HepG2 (cell line): ENCODE data around the gene CTSA. TPM values are rescaled to one million over a fixed set of nuclear protein-coding genes. Genes with fewer than 3 reads are reported as not detected.

ENCODE experiments used
- CBX2 ChIP-seq, 2 experiments: fragments of 200-600 bp in 1 of 2; sonication (generic); formaldehyde crosslinking in 1 of 2; IDR thresholded peaks; 2 replicates each; pipeline versions ENCODE4 v1.7.0 to v1.8.1; 2018 to 2022; ENCODE audit warnings: low read depth in 2 of 2, low read length in 1 of 2, mild to moderate bottlenecking in 1 of 2, missing genetic modification reagents in 1 of 2
- CHCHD3 ChIP-seq: sonication (generic); formaldehyde crosslinking; IDR thresholded peaks from 2 replicates; pipeline ENCODE4 v1.8.0; 2022; ENCODE audit warnings: mild to moderate bottlenecking, missing genetic modification reagents, moderate library complexity
- CREB1 ChIP-seq, 2 experiments: fragments of 450-650 bp in 1 of 2; IDR thresholded peaks; 2 replicates each; pipeline ENCODE4 v1.6.1; 2016 to 2017; ENCODE audit warnings: control low read depth in 1 of 2, mild to moderate bottlenecking in 1 of 2, missing compliant biosample characterization in 1 of 2, missing genetic modification characterization in 1 of 2
- CREBL2 ChIP-seq: sonication (generic); formaldehyde crosslinking; IDR thresholded peaks from 2 replicates; pipeline ENCODE4 v1.8.1; 2023; ENCODE audit warnings: missing genetic modification reagents, mild to moderate bottlenecking, borderline replicate concordance
- CTCF ChIP-seq: sonication (generic); formaldehyde crosslinking; IDR thresholded peaks from 2 replicates; pipeline ENCODE4 v1.5.0; 2020; ENCODE audit warnings: mild to moderate bottlenecking, missing genetic modification reagents, moderate library complexity
- ESRRA ChIP-seq: sonication (generic); formaldehyde crosslinking; IDR thresholded peaks from 2 replicates; pipeline ENCODE4 v1.5.1; 2020; ENCODE audit warnings: mild to moderate bottlenecking, low read depth, missing genetic modification reagents
- GZF1 ChIP-seq: sonication (generic); formaldehyde crosslinking; IDR thresholded peaks from 2 replicates; pipeline ENCODE4 v1.5.1; 2020; ENCODE audit warnings: mild to moderate bottlenecking, missing genetic modification reagents
- MATR3 ChIP-seq: sonication (generic); formaldehyde crosslinking; IDR thresholded peaks from 2 replicates; pipeline ENCODE4 v1.4.0; 2020; ENCODE audit warnings: missing genetic modification reagents
- NPAS2 ChIP-seq: sonication (generic); formaldehyde crosslinking; IDR thresholded peaks from 2 replicates; pipeline ENCODE4 v1.8.0; 2022; ENCODE audit warnings: mild to moderate bottlenecking, missing genetic modification reagents, borderline replicate concordance
- RBM22 ChIP-seq: fragments of 200-400 bp; formaldehyde crosslinking; optimal IDR thresholded peaks from 2 replicates; pipeline ENCODE3; 2017; ENCODE audit warnings: mild to moderate bottlenecking, low read length, moderate library complexity
- REXO4 ChIP-seq: sonication (generic); formaldehyde crosslinking; IDR thresholded peaks from 2 replicates; pipeline ENCODE4 v1.8.0; 2022; ENCODE audit warnings: missing genetic modification reagents, mild to moderate bottlenecking, borderline replicate concordance
- SP4 ChIP-seq: sonication (generic); formaldehyde crosslinking; IDR thresholded peaks from 2 replicates; pipeline ENCODE4 v1.8.1; 2023; ENCODE audit warnings: mild to moderate bottlenecking, missing genetic modification reagents
- TAF1 ChIP-seq: sonication (generic); formaldehyde crosslinking; IDR thresholded peaks from 2 replicates; pipeline ENCODE4 v1.4.0; 2020; ENCODE audit warnings: missing genetic modification reagents
- TFE3 ChIP-seq: IDR thresholded peaks from 2 replicates; pipeline ENCODE4 v1.6.1; 2016
- TGIF2 ChIP-seq: IDR thresholded peaks from 2 replicates; pipeline ENCODE4 v1.6.1; 2016; ENCODE audit warnings: control low read depth, missing compliant biosample characterization
- TSC22D2 ChIP-seq: sonication (generic); formaldehyde crosslinking; IDR thresholded peaks from 2 replicates; pipeline ENCODE4 v1.5.1; 2020; ENCODE audit warnings: missing genetic modification reagents, mild to moderate bottlenecking, borderline replicate concordance
- U2AF2 ChIP-seq: fragments of 200-400 bp; formaldehyde crosslinking; IDR thresholded peaks from 2 replicates; pipeline ENCODE4 v1.6.1; 2017; ENCODE audit warnings: low read depth, mild to moderate bottlenecking, low read length
- ZNF121 ChIP-seq: sonication (generic); formaldehyde crosslinking; IDR thresholded peaks from 2 replicates; pipeline ENCODE4 v1.5.0; 2020; ENCODE audit warnings: mild to moderate bottlenecking, missing genetic modification reagents
- ZNF160 ChIP-seq: sonication (generic); formaldehyde crosslinking; IDR thresholded peaks from 2 replicates; pipeline ENCODE4 v1.8.0; 2022; ENCODE audit warnings: mild to moderate bottlenecking, inconsistent platforms, missing genetic modification reagents
- ZNF383 ChIP-seq: sonication (generic); formaldehyde crosslinking; IDR thresholded peaks from 2 replicates; pipeline ENCODE4 v1.4.0; 2020; ENCODE audit warnings: missing genetic modification reagents, mild to moderate bottlenecking, borderline replicate concordance
- ZNF468 ChIP-seq: sonication (generic); formaldehyde crosslinking; IDR thresholded peaks from 2 replicates; pipeline ENCODE4 v1.8.0; 2022; ENCODE audit warnings: mild to moderate bottlenecking, moderate library complexity, missing genetic modification reagents
- ZNF503 ChIP-seq: sonication (generic); formaldehyde crosslinking; IDR thresholded peaks from 2 replicates; pipeline ENCODE4 v1.4.0; 2020; ENCODE audit warnings: missing genetic modification reagents
- ZNF781 ChIP-seq: sonication (generic); formaldehyde crosslinking; IDR thresholded peaks from 2 replicates; pipeline ENCODE4 v1.5.1; 2020; ENCODE audit warnings: borderline replicate concordance, mild to moderate bottlenecking, missing genetic modification reagents; ENCODE audit errors: not compliant biosample characterization
- ZNF850 ChIP-seq: sonication (generic); formaldehyde crosslinking; conservative IDR thresholded peaks from 2 replicates; pipeline ENCODE4 v1.9.0; 2021; ENCODE audit warnings: mild to moderate bottlenecking, missing genetic modification reagents
- polyA plus RNA-seq, 8 experiments: library from polyadenylated mRNA; depleted of rRNA in 3 of 8; stranded (reverse) in 7 of 8; unstranded in 1 of 8; fragments of >200 nt; fragmentation: Illumina TruSeq in 4 of 8; extraction: Trizol in 4 of 8; gene quantifications; 2 replicates each; pipeline versions ENCODE4 v1.2.1 to v1.2.3, GENCODE V29; 2011 to 2016; ENCODE audit warnings: low read depth in 4 of 8, missing spikeins in 1 of 8, mixed read lengths in 1 of 8; ENCODE audit not compliant: insufficient read depth in 1 of 8
- total RNA-seq, 5 experiments: library from RNA; depleted of rRNA; stranded (reverse); fragments of >200 nt; fragmentation: Illumina TruSeq; extraction: Trizol; gene quantifications; 2 replicates each; pipeline ENCODE4 v1.2.3, GENCODE V29; 2016; ENCODE audit warnings: low read depth in 1 of 5

The CTSA gene
- total and polyA plus RNA-seq, 2 of the 13 experiments (the other 11 are each of a cell fraction or from before 2014, with no cell fraction given): 202 to 231 TPM

- TF ChIP-seq U2AF2 (no peak), TSC22D2 (CRISPR knock-in tag) (no peak), MATR3 (no peak), ZNF121 (CRISPR knock-in tag) (no peak), ZNF468 (CRISPR knock-in tag) (no peak), CBX2 (IDR thresholded peaks at IDR 0.05; ENCODE audit: low read depth, low read length) (no peak), CBX2 (CRISPR knock-in tag; IDR thresholded peaks at IDR 0.05; ENCODE audit: low read depth) (no peak), TFE3 (CRISPR knock-in tag) (no peak), TGIF2 (CRISPR knock-in tag) (no peak), NPAS2 (no peak), ZNF850 (CRISPR knock-in tag) (no peak), TAF1 (CRISPR knock-in tag) (peak; percentile 38; the same call in 1 of the 2 replicates), ZNF503 (CRISPR knock-in tag) (no peak), CREB1 (IDR thresholded peaks at IDR 0.05) (no peak), CREB1 (CRISPR knock-in tag; IDR thresholded peaks at IDR 0.05) (no peak), ZNF160 (0 out of 2 replicates have a peak, but pooled peaks have one; percentile 59), REXO4 (no peak), CTCF (0 out of 2 replicates have a peak, but pooled peaks have one; percentile 6), CREBL2 (CRISPR knock-in tag) (no peak), ZNF383 (CRISPR knock-in tag) (no peak), SP4 (CRISPR knock-in tag) (no peak), ESRRA (peak; percentile 68; the same call in 1 of the 2 replicates), ZNF781 (CRISPR knock-in tag) (no peak), GZF1 (CRISPR knock-in tag) (no peak), CHCHD3 (CRISPR knock-in tag) (no peak), RBM22 (no peak)
These were observed 18.2 kb downstream of the CTSA start (continued) for GRCh38 chr20:45909336-45909808.
